Measurements from ENCODE around the gene KCNIP4.

KCNIP4 gene

GRCh38 chr4:20922962-20923361 is 1025.6 kb downstream of the KCNIP4 start:
- DNase-seq = no peak

DNA sequence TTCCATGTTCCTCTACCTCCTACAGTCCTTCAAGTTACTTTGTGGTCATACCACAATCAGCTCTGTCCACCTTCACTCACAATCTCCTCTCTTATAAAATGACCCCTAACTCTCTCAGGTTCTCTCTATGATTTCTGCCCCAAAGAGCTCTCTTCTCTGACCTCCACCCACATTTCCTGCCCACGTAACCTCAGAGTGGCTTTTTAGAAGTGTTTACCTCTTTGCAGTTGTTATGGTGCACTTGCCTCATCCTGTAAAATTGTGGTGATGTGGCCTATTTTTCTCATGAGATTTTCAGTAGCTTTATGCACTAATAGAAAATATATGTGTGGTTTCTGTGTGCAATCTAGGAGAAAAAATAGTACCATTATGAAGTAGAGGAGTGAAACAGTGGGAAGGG is 1032.5 kb downstream of the KCNIP4 start:
- peak; percentile 8 for DNase-seq

GRCh38 chr4:20904966-20905365 is 1043.6 kb downstream of the KCNIP4 start:
- no peak for DNase-seq

- no peak for DNase-seq
Observed at GRCh38 chr4:20901851-20902250, 1046.7 kb downstream of the KCNIP4 start.

DNA sequence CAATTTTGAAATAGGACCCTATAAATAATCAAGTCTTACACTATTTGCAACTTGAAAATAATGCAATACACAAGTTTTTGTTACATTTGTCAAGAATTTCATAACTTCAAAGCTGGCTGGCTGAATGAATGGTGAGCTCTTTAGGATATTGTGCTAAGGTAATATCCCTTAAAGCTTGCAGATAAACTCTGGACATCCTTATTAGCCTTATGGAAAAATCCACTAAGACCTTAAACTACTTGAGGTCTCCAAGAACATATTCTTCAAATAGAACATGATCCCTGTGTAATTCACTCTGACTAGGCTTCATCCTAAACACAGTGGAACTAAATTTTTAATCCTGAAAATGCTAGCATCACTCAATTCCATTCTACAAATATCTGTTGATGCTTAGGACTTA is 1049.0 kb downstream of the KCNIP4 start:
- DNase-seq = no peak

- DNase-seq = no peak
Observed at GRCh38 chr4:20895988-20896387, 1052.6 kb downstream of the KCNIP4 start.

DNA sequence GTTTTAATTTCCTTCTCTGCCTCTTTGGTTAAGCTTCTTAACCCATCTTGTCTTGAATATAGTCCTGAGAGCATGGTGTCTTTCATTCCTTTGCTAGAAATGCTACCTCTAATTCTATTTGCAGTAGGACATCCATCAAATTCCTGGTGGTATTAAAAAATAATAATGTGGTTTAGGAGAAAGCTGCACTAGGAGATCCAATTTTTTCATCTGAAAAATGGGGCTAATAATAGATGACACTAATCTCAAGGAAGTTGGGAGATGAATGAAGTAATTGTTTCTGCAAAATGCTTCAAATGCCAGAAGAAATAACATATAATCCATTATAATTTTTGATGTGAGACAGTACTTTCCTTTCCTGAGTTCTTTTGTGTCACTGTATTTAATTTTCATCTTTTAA is 1053.4 kb downstream of the KCNIP4 start:
- no peak for DNase-seq

DNA sequence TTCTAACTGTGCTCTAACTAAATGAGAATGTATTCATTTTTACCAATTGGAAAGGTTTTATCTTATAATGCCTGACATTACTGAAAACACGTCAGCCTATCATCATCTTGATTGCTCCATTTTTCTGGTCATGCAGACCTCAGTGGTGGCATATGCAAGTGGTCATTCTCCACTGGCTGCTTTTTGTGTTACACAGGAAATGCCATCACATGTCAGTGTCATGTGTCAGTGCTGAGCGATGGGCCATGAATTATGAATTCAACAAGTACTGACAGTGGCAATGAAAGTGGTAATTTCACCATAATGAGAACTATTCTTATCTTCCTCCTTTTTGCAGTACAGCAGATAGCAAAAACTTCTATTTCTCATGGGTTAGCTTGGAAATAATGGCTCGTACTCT is 1057.8 kb downstream of the KCNIP4 start:
- DNase-seq = no peak

GRCh38 chr4:20889901-20890300 is 1058.7 kb downstream of the KCNIP4 start:
- no peak for DNase-seq

DNA sequence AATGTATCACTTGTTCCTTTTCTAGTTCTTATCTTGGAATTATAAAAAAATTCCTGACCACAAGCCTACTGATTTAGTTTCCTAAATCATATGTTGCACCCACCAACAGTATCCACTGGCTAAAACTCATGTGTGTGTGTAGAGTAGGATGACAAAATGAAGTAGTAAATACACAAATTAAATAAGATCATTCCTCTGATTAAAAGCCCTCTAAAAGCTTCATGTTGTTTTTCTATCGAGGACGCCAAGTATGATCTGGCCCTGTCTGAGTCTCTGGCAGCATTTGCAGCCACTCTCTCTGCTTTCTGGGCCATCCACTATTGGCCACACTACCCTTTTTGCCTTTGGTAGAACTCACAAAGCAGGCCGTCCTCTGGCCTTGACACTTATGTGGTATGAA is 1064.9 kb downstream of the KCNIP4 start:
- no peak for DNase-seq

- no peak for DNase-seq
Observed at GRCh38 chr4:20883231-20883630, 1065.3 kb downstream of the KCNIP4 start.

DNA sequence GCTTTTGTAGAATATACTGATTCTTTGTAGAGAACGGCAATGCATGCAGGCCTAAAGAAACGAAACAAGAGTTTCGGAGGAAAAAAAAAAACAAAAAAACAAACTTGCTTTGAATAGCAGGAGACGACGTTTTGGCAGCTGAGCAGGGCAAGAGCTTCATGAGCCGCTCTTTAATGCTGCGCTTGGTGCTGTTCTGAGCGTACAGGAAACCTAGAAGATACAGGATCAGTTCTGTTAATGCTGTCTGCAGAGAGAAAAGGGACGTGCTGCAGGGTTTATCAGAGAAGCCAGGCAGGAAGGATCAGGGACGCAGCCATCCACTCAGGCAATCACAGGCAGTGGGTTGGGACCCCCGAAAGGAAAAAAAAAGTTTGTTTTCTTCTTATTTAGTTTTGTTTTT is 1066.1 kb downstream of the KCNIP4 start:
- DNase-seq = no peak

DNA sequence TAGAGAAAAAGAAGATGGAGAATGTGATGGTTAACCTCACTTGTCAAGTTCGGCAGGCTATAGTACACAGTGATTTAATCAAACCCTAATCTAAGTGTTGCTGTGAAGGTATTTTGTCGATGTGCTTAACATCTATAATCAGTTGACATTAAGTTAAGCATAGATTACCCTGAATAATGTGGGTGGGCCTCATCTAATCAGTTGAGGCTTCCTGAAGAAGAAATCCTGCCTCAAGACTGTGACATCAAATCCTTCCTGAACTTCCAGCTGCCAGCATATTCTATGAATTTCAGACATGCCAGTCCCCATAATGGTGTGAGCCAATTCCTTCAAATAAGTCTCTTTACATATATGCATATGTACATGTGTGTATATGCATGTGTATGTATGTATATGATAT is 1066.9 kb downstream of the KCNIP4 start:
- no peak for DNase-seq

DNA sequence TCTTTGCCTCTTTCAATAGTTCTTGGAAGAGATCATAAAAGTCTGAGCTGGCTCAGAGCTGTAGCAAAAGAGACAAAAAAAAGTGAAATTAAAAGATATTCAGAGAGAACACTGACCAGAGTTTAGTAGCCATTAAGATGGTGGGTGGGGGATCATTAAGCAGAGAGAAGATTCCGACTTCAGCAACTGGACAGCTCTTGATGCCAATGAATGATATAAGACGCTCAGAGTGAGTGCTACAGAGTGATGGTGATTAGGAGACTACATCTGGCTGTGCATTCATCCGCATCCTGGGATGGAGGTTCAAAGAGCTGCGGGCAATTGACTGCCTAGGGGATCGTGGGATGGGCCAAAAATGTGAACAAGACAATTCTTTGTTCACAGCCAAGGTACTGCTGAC is 1069.8 kb downstream of the KCNIP4 start:
- DNase-seq = no peak

GRCh38 chr4:20870436-20870835 is 1078.1 kb downstream of the KCNIP4 start:
- no peak for DNase-seq

DNA sequence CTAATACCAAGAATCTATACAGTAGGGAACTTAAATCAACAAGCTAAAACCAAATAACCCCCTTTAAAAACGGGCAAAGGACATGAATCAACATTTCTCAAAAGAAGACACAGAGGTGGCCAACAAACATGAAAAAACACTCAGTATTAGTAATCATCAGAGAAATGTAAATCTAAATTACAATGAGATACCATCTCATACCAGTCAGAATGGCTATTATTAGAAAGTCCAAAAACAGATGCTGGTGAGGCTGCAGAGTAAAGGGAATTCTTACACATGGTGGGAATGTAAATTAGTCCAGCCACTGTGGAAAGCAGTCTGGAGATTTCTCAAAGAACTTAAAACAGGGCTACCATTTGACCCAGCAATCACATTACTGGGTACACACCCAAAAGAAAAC is 1080.5 kb downstream of the KCNIP4 start:
- no peak for DNase-seq

GRCh38 chr4:20860878-20861277 is 1087.7 kb downstream of the KCNIP4 start:
- no peak for DNase-seq

- no peak for DNase-seq
Observed at GRCh38 chr4:20859097-20859781, 1089.3 kb downstream of the KCNIP4 start.

- no peak for DNase-seq
Observed at GRCh38 chr4:20857081-20857480, 1091.5 kb downstream of the KCNIP4 start.

GRCh38 chr4:20847124-20847747 is 1101.3 kb downstream of the KCNIP4 start:
- DNase-seq = no peak

GRCh38 chr4:20844311-20844710 is 1104.3 kb downstream of the KCNIP4 start:
- DNase-seq = no peak

- DNase-seq = no peak
Observed at GRCh38 chr4:20840648-20841190, 1107.9 kb downstream of the KCNIP4 start.

DNA sequence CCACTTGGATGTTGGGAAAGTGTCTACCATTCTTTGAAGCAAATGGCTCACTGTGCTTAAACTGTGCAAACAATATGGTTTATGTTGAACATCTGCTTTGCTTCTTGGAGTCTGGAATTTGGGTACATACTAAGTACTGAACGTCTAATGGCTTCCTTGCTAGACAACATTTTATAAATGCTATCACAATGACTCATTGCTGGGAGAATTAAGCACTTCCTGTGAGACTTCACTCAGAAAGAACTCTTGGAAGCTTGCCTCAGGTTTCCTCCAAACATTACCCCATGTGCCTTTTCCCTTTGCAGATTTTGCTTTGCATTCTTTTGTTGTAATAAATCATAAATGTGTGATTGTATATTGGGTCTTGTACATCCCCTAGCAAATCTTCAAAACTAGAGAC is 1108.6 kb downstream of the KCNIP4 start:
- no peak for DNase-seq

DNA sequence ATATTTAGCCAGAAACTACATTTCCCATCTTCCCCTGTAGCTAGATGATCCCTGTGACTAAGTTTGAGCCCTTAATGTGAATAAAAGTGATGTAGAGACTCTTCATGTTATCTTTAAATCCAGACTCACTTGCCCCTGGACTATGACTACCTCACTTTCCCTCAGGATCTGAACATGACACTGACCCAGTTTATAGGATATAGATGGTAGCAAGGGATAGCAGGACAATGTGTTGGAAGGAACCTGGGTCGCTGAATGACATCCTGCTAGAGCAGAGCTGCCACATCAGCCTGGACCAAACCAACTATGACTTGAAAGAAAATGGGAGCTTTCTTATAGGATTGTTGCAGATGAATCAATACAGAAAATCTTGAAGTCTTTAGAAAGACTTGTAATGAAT is 1110.1 kb downstream of the KCNIP4 start:
- DNase-seq = no peak

DNA sequence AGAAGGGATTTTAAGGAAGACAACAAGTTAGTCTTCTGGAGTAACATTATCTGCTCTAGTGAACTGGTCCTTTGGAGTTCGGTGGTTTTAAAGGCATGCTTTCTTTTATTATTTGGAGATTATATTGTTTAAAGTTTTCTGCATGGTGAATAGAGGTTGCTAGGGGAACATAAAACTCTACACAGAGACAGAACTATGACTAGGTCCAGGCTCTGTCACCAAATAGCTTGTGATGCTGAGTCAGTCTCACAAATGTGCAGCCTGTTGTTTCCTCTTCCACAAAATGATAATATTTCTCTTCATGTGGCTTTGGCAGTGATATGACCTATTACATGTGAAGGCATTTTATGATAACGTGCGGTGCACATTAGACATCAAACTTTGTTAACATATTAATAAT is 1115.7 kb downstream of the KCNIP4 start:
- DNase-seq = no peak

Data from T-helper 9 cell (primary cell).